ENCODE data around the gene PKD1L1.
"Not testable (repeated sequence)": the region's sequence is repeated elsewhere in the genome, so short reads cannot be mapped to it uniquely, and the experiment has no call there.

The PKD1L1 gene

GRCh38 chr7:47758546-47758945 is 189.7 kb downstream of the PKD1L1 start:
- peak; percentile 47 for DNase-seq

GRCh38 chr7:47757921-47758411 is 190.3 kb downstream of the PKD1L1 start:
- DNase-seq, result peak; percentile 78

GRCh38 chr7:47756636-47757035 is 191.6 kb downstream of the PKD1L1 start:
- DNase-seq, result no peak

GRCh38 chr7:47755248-47755647 is 193.0 kb downstream of the PKD1L1 start:
- DNase-seq, result no peak

GRCh38 chr7:47751724-47752123 is 196.5 kb downstream of the PKD1L1 start:
- DNase-seq, result not testable (repeated sequence)

- DNase-seq, result no peak
Measured at GRCh38 chr7:47751043-47751442, 197.2 kb downstream of the PKD1L1 start.

- DNase-seq, result no peak
Measured at GRCh38 chr7:47748041-47748440, 200.2 kb downstream of the PKD1L1 start.

GRCh38 chr7:47747160-47747559 is 201.1 kb downstream of the PKD1L1 start:
- no peak for DNase-seq

GRCh38 chr7:47746468-47746867 is 201.8 kb downstream of the PKD1L1 start:
- no peak for DNase-seq

GRCh38 chr7:47744883-47745282 is 203.4 kb downstream of the PKD1L1 start:
- DNase-seq, result no peak

- peak; percentile 29 for DNase-seq
Measured at GRCh38 chr7:47743965-47744591, 204.2 kb downstream of the PKD1L1 start.

GRCh38 chr7:47741984-47742383 is 206.3 kb downstream of the PKD1L1 start:
- DNase-seq, result peak; percentile 43

- DNase-seq, result no peak
Measured at GRCh38 chr7:47739891-47740290, 208.4 kb downstream of the PKD1L1 start.

GRCh38 chr7:47739301-47739875 is 208.9 kb downstream of the PKD1L1 start:
- no peak for DNase-seq

- no peak for DNase-seq
Measured at GRCh38 chr7:47738563-47739166, 209.6 kb downstream of the PKD1L1 start.

GRCh38 chr7:47737601-47738000 is 210.7 kb downstream of the PKD1L1 start:
- DNase-seq, result no peak

- no peak for DNase-seq
Measured at GRCh38 chr7:47735431-47736345, 212.6 kb downstream of the PKD1L1 start.

GRCh38 chr7:47734949-47735291 is 213.3 kb downstream of the PKD1L1 start:
- no peak for DNase-seq

GRCh38 chr7:47734287-47734948 is 213.8 kb downstream of the PKD1L1 start:
- DNase-seq, result no peak

GRCh38 chr7:47730142-47730541 is 218.1 kb downstream of the PKD1L1 start:
- peak; percentile 33 for DNase-seq

- no peak for DNase-seq
Measured at GRCh38 chr7:47726047-47726726, 222.1 kb downstream of the PKD1L1 start.
